Right lobe of liver (tissue), 6 donors: ENCODE results near the gene LAPTM5. TPM values are rescaled to one million over a fixed set of nuclear protein-coding genes. Genes with fewer than 3 reads are reported as not detected.

Experiments used
- ATAC-seq, 4 donors: fragments of 200-7000 bp; cut with Tn5 transposase; one replicate each; pipeline ENCODE4 v1.9.1; 2020; ENCODE audit warnings: mild to moderate bottlenecking in 4 of 4, moderate library complexity in 4 of 4
- DNase-seq, 3 donors: peaks; one replicate each; pipeline ENCODE4 v3.0.0-alpha.2; 2020
- H3K27ac ChIP-seq, 3 donors: fragments of 200-600 bp; one replicate each; pipeline ENCODE4 v1.8.0; 2022
- H3K27me3 ChIP-seq, 2 donors: fragments of 200-600 bp; one replicate each; pipeline ENCODE4 v1.8.0; 2022
- H3K36me3 ChIP-seq, 4 donors: fragments of 200-600 bp; sonication (generic) in 1 of 4; one replicate each; pipeline versions ENCODE4 v1.5.1 to v1.8.0; 2017 to 2022; ENCODE audit warnings: control low read depth in 1 of 4
- H3K4me1 ChIP-seq, 4 donors: fragments of 200-600 bp; sonication (generic) in 1 of 4; one replicate each; pipeline versions ENCODE4 v1.5.1 to v1.8.0; 2017 to 2022; ENCODE audit warnings: control low read depth in 1 of 4
- H3K4me3 ChIP-seq, 3 donors: fragments of 200-600 bp; one replicate each; pipeline ENCODE4 v1.8.0; 2022
- H3K9me3 ChIP-seq, 4 donors: fragments of 200-600 bp; sonication (generic) in 1 of 4; one replicate each; pipeline versions ENCODE4 v1.5.1 to v1.8.0; 2017 to 2022; ENCODE audit warnings: control low read depth in 1 of 4
- CTCF ChIP-seq, 4 donors: fragments of 200-600 bp in 3 of 4; fragments of 450-650 bp in 1 of 4; IDR thresholded peaks; one replicate each; pipeline versions ENCODE4 v1.5.1 to v1.8.0; 2016 to 2022; ENCODE audit warnings: antibody characterized with exemption in 4 of 4, mild to moderate bottlenecking in 2 of 4
- POLR2A ChIP-seq: fragments of 450-650 bp; IDR thresholded peaks from one replicate; pipeline ENCODE4 v1.6.1; 2017; ENCODE audit warnings: antibody characterized with exemption, mild to moderate bottlenecking
- WGBS: methylation state at CpG from one replicate; pipeline ENCODE4 v1.1.6; 2018; ENCODE audit warnings: low coverage, low lambda C conversion rate; ENCODE audit not compliant: insufficient coverage; ENCODE audit errors: missing lambda C conversion rate; 5-methylcytosine and 5-hydroxymethylcytosine counted together
- intact Hi-C, 2 donors: fragments of 100-400 bp; cut with DNase I; formaldehyde crosslinking; loops; one replicate each; pipeline versions ENCODE4 v1.11.2 to v1.14.1; 2022
- total RNA-seq, 6 experiments: library from RNA; depleted of rRNA in 2 of 6; stranded (reverse); fragments of >200 nt in 2 of 6; fragmentation: NEBNext Ultra II Directional in 3 of 6; extraction: Animal tissue kit (Norgen Biotek cat#: 25700) in 3 of 6; gene quantifications; one replicate each; pipeline versions ENCODE4 v1.1.0 to v1.2.4, GENCODE V29; 2016 to 2023
- donor health status: DM: no; HTN: yes; CAD: no.
- donor health status: DM: no; HTN: no; CAD: no.
- donor health status: DM: no; HTN: no; CAD: no.
- donor health status: DM: no; HTN: yes; CAD: no.
- donor health status: DM: no; HTN: yes; CAD: no.

LAPTM5 gene
- total RNA-seq, 6 experiments from 2014 or later: 21.2 to 81.0 (median 29.8) TPM

- no peak for DNase-seq
- Histone ChIP-seq H3K4me1 (no peaks in the 10 kb centered on the region), H3K9me3 (no peaks in the 10 kb centered on the region), H3K4me3 (no peak overlapping the region), H3K27ac (no peak overlapping the region), H3K36me3 (peaks cover 0 to 2% (median 1%) of the 10 kb centered on the region in 4 donors), H3K27me3 (no peaks in the 10 kb centered on the region)
- 74% methylated on average over 3 of the region's 5 CpGs for WGBS
- ATAC-seq: no peak
- TF ChIP-seq CTCF (IDR thresholded peaks at IDR 0.05) (no peak), POLR2A (no peak)
- intact Hi-C loops: no loop called here
Measured at GRCh38 chr1:30738040-30738714, 19.4 kb downstream of the LAPTM5 start.

GRCh38 chr1:30737357-30738039 lies 20.1 kb downstream of the LAPTM5 start:
- Histone ChIP-seq H3K9me3 (no peaks in the 10 kb centered on the region), H3K4me1 (no peaks in the 10 kb centered on the region), H3K4me3 (no peak overlapping the region), H3K36me3 (peaks cover 0 to 2% (median 1%) of the 10 kb centered on the region in 4 donors), H3K27me3 (no peaks in the 10 kb centered on the region), H3K27ac (no peak overlapping the region)
- ATAC-seq (no peak), DNase-seq (no peak)
- WGBS: 93% methylated on average over 7 of the region's 14 CpGs
- intact Hi-C loops: no loop called here
- no peak for TF ChIP-seq POLR2A
- TF ChIP-seq CTCF (IDR thresholded peaks at IDR 0.05): no peak

- 85% methylated on average over 5 of the region's 6 CpGs for WGBS
- H3K36me3 ChIP-seq: peaks cover 0 to 2% (median 1%) of the 10 kb centered on the region in 4 donors
- no peak overlapping the region for H3K4me3 ChIP-seq
- intact Hi-C loops: no loop called here
- no peaks in the 10 kb centered on the region for H3K9me3 ChIP-seq
- no peak for ATAC-seq
- DNase-seq: no peak
- H3K27me3 ChIP-seq: no peaks in the 10 kb centered on the region
- no peaks in the 10 kb centered on the region for H3K4me1 ChIP-seq
- TF ChIP-seq POLR2A: no peak
- TF ChIP-seq CTCF (IDR thresholded peaks at IDR 0.05): no peak
- no peak overlapping the region for H3K27ac ChIP-seq
Measured at GRCh38 chr1:30735668-30736498, 21.7 kb downstream of the LAPTM5 start.

- Histone ChIP-seq H3K27me3 (no peaks in the 10 kb centered on the region), H3K9me3 (no peaks in the 10 kb centered on the region), H3K36me3 (peaks cover 0 to 2% (median 1%) of the 10 kb centered on the region in 4 donors), H3K27ac (no peak overlapping the region), H3K4me1 (no peaks in the 10 kb centered on the region), H3K4me3 (no peak overlapping the region)
- TF ChIP-seq CTCF (IDR thresholded peaks at IDR 0.05) (no peak), POLR2A (no peak)
- intact Hi-C loops: no loop called here
- 84% methylated on average over 5 of the region's 6 CpGs for WGBS
- ATAC-seq (no peak), DNase-seq (no peak)
Measured at GRCh38 chr1:30735124-30735523, 22.4 kb downstream of the LAPTM5 start.
